GM18907 (cell line): ENCODE data around the gene CCDC88B.
"Not testable (repeated sequence)": the region's sequence is repeated elsewhere in the genome, so short reads cannot be mapped to it uniquely, and the experiment has no call there.

Experiments used
- ATAC-seq: cut with Tn5 transposase; IDR thresholded peaks from one replicate; pipeline ENCODE4 v1.9.1; 2021; ENCODE audit warnings: mild to moderate bottlenecking, moderate library complexity; ENCODE audit not compliant: unreplicated experiment

CCDC88B gene

DNA sequence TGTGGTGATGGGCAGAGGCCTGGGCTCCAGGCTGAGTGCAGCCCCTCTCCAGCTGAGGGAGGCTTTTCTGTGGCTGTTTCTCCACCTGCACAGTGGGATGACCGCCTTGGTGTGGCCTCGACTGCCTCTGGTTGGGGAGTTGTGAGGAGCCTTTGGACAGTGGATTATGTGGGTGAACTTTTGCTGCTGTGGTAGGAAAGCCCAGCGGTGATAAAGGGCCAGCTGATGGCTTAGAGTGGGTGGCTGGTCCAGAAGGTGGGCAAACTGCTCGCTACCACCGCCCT is 36.0 kb upstream of the CCDC88B start:
- no peak for ATAC-seq

DNA sequence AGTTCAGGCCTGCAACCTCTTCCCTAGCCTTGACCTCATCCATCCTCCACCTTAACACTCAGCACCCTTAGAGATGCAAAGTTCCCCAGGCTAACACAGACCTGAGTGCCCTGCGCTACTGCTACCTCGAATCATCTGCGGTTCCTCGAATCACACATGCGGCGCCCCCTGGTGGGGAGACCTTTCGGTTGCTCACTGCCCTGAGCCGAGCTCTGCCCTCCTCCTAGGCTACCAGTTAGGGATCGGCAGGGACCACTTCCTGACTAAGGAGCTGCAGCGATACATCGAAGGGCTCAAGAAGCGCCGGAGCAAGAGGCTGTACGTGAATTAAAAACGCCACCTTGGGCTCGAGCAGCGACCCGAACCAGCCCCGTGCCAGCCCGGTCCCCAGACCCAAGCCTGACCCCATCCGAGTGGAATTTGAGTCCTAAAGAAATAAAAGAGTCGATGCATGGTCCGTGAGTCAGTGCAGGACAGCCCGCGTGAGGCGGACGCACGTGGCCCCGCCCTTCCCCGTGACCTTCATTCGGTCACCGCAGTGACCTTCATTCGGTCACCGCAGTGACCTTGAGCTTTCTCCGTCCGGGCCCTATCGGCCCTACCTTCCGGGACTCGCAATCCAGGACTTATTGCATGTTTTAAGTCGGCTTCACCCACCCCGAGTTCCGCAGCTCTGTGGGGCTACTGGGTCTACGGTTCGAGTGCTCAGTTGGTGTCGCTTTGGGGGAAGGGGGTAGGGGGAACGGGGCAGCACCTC is 35.5 kb upstream of the CCDC88B start:
- peak; percentile 38 for ATAC-seq

DNA sequence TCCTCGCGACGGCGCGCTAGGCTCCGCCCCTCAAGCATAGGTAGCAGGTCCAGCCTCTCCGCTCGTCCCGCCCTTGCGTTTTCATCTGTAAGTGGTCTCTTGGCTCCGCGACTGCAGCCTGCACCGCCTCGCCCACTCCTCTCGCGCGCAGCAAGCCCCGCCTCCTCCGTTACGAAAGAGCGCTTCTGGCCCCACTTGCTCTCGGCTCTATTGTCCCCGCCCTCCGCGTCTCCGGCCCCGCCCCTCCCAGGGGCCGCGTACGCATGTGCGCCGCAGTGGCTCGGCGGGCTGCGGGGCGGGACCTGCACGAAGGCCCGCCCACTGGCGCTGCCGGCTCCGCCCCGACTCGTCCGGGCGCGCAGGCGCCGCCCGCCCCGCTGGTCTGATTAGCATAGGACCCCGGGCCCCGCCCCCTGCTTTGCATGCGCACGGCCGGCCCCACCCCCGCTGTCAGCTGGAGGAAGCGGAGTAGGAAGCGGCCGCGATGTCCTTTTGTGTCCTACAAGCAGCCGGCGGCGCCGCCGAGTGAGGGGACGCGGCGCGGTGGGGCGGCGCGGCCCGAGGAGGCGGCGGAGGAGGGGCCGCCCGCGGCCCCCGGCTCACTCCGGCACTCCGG is 34.8 kb upstream of the CCDC88B start, which contains the start of gene ESRRA:
ESRRA (plus strand) TSS at position 450 of the 616 bp plus-strand sequence. CDS start 1,656 bp downstream, outside the sequence.
- ATAC-seq, result peak; percentile 71

GRCh38 chr11:64305691-64306562 is 34.1 kb upstream of the CCDC88B start:
- ATAC-seq, result peak; percentile 30

GRCh38 chr11:64306563-64306875 is 33.5 kb upstream of the CCDC88B start:
- ATAC-seq, result no peak

- no peak for ATAC-seq
Observed at GRCh38 chr11:64306876-64307622, 33.0 kb upstream of the CCDC88B start.

DNA sequence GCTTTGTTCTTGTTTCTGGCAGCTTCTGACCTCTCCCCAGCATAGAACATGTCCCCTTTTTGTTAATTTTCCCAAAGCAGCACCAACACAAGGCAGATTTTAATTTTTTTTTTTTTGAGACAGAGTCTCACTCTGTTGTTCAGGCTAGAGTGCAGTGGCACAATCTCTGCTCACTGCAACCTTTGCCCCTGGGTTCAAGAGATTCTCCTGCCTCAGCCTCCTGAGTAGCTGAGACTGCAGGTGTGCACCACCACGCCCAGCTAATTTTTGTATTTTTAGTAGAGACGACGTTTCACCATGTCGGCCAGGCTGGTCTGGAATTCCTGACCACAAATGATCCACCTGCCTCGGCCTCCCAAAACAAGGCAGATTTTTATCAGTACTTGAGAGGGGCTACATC is 32.2 kb upstream of the CCDC88B start:
- ATAC-seq, result not testable (repeated sequence)

DNA sequence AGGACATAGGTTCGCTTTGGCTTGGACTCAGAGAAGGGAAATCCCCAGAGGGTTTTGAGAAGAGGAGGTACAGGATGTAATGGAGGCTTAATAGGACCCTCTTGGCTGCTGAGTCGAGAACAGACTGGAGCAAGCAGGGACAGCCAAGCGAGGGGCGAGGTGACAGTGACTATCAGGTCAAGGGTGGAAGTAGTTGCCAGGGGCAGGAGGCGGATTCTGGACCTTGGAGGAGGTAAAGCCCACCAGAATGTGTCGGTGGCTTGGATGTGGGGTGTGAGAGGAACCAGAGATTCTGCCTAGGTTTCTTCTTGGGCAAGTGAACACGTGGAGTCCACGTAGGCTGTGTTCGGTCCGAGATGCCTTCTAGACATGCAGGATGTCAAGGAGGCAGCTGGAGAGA is 27.1 kb upstream of the CCDC88B start:
- ATAC-seq, result no peak

DNA sequence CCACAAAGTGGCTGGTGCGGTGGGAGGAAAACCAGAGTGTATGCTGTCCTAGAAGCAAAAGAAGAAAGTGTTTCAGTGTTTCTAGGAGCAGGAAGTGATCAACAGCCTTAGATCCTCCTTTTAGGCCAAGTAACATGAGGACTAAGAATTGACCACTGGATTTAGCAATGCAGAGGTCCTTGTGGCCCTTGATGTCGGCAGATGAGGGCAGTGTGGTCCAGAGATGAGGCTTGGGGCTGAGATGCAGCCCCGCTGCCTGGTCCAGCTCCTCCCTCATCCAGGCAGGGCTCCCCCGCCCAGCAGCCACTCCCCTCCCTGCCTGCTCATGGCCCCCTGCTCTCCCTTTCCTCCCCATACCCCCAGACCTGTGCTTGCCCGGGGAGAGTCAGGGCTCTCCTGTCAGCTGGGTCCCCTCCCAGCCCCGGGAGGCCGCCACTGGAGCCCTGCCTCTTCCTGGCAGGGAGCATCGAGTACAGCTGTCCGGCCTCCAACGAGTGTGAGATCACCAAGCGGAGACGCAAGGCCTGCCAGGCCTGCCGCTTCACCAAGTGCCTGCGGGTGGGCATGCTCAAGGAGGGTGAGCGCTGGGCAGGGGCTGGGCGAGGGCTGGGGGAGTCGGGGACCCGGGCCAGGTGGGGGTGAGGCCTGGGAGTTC is 26.4 kb upstream of the CCDC88B start:
- ATAC-seq, result no peak

DNA sequence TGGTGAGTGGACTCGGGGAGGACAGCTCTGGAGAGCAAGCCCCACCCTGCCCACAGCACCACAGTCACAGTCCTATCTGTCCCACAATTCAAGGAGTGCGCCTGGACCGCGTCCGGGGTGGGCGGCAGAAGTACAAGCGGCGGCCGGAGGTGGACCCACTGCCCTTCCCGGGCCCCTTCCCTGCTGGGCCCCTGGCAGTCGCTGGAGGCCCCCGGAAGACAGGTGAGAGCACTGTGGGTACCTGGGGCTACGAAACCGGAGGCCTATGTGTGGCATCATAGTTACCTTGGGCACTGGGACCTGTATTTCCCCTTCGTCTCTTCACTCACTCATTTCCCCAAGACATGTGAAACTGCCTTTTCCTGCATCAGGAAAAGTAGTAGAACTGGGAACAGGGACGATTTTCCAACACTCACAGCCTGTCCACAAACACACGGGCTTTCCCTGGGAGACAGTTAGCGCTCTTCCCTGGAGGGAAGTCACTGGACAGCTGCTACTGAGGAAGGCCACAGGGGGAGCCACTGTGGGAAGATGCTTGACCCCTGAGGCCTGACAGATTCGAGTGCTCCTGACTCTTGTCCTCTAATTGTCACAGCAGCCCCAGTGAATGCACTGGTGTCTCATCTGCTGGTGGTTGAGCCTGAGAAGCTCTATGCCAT is 25.7 kb upstream of the CCDC88B start:
- ATAC-seq, result no peak

DNA sequence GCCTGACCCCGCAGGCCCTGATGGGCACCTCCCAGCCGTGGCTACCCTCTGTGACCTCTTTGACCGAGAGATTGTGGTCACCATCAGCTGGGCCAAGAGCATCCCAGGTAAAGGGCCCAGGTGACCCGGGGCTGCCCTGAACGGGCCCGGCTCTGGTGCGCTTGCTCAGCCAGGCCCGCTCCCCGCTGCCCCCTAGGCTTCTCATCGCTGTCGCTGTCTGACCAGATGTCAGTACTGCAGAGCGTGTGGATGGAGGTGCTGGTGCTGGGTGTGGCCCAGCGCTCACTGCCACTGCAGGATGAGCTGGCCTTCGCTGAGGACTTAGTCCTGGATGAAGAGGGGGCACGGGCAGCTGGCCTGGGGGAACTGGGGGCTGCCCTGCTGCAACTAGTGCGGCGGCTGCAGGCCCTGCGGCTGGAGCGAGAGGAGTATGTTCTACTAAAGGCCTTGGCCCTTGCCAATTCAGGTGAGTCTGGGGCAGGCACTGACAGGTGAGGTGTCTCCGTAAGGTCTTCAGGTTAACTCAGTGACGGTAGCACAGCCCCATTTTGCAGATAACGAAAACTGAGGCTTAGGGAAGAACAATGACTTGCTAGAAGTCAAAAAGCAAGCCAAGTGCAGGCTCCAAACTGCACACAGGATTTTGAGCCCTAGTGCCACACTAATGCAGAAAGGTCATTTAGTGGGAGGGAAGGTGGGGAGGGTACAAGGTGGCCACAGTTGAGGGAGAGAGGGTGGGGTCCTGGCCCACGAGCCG is 25.0 kb upstream of the CCDC88B start:
- no peak for ATAC-seq

DNA sequence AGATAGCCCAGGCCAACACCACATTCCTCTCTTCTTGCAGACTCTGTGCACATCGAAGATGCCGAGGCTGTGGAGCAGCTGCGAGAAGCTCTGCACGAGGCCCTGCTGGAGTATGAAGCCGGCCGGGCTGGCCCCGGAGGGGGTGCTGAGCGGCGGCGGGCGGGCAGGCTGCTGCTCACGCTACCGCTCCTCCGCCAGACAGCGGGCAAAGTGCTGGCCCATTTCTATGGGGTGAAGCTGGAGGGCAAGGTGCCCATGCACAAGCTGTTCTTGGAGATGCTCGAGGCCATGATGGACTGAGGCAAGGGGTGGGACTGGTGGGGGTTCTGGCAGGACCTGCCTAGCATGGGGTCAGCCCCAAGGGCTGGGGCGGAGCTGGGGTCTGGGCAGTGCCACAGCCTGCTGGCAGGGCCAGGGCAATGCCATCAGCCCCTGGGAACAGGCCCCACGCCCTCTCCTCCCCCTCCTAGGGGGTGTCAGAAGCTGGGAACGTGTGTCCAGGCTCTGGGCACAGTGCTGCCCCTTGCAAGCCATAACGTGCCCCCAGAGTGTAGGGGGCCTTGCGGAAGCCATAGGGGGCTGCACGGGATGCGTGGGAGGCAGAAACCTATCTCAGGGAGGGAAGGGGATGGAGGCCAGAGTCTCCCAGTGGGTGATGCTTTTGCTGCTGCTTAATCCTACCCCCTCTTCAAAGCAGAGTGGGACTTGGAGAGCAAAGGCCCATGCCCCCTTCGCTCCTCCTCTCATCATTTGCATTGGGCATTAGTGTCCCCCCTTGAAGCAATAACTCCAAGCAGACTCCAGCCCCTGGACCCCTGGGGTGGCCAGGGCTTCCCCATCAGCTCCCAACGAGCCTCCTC is 24.1 kb upstream of the CCDC88B start:
- not testable (repeated sequence) for ATAC-seq

DNA sequence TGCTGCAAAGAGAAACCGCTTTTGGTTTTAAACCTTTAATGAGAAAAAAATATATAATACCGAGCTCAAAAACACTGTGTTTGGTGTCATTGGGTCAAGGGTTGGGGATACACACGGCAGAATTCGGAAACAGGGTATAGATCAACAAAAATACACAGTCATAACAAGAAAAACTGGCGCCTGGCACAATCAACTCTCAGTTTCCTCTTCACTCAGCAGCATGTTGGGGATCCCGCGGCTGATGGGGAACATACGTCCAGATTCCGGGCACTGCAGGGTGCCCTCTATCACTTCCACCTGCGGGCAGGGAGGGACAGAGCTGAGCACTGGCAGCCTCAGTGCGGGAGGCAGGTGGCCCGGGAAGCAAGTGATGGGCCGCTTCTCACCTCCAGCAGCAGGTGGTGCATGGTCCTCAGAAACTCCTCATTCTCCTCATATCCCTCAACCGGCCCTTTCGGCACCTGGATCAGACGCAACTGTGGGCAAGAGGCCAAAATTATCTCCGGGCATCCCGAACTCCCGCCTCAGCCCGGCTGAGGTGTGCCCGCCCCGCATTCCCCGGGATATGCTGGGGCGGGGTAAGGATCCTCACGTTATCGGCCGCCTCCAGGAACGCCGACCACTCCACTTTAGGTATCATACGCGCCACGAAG is 23.2 kb upstream of the CCDC88B start:
- peak; percentile 27 for ATAC-seq

DNA sequence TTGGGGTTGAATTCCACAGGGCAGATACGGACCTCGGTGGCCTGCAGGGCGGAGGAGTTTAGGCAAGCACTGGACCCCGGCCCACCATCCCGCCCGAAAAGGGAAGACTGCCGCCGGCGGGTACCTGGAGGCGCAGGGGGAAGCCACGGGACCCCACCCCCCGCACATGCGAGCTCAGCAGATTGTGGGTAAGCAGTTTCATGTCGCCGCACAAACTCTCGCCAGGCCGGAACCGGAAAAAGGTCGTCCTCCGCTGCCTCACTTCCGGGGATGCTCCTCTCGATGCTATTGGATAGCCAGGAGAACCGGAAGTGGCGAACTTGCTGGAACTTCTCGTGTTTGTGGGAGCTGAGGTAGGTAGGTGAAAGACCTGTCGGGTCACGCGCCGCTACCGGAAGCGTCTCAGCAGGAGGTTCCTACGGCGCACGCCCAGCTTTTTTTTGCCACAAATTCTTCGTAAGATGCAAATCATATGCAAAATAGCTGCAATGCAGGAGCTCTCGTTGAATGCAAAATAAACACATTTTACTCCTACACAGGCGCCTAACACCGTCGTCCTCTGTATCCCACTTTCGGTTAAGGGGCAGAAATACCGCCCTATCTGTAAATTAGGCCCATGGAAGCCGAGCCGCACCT is 22.6 kb upstream of the CCDC88B start, which contains the start of gene TRMT112:
TRMT112 (minus strand) TSS at position 235 of the 636 bp plus-strand sequence; CDS start at position 202, 33 bp downstream.
- ATAC-seq, result peak; percentile 67

- peak; percentile 48 for ATAC-seq
Observed at GRCh38 chr11:64317961-64318765, 21.8 kb upstream of the CCDC88B start, which contains the start of gene PRDX5. Gene PRDX5 (plus strand): TSS chr11:64318121. CDS start chr11:64318216, 95 bp downstream.
